CD4-positive, alpha-beta T cell (primary cell): ENCODE results near the gene NGDN. TPM values are rescaled to one million over a fixed set of nuclear protein-coding genes. Genes with fewer than 3 reads are reported as not detected.

ENCODE experiments used
- ATAC-seq: fragments of 200-7000 bp; cut with Tn5 transposase; one replicate; pipeline ENCODE4 v1.10.0; 2022; ENCODE audit warnings: mild to moderate bottlenecking; ENCODE audit not compliant: poor library complexity
- CTCF ChIA-PET: fragments of 350-600 bp; sonication (Branson Sonifier 250); formaldehyde crosslinking; loops from one replicate; lab custom pipeline; 2021; ENCODE audit warnings: antibody characterized with exemption, inconsistent platforms; lab: Charles Lee
- POLR2A ChIA-PET: fragments of 350-600 bp; sonication (Branson Sonifier 250); formaldehyde crosslinking; loops from one replicate; lab custom pipeline; 2021; ENCODE audit warnings: antibody characterized with exemption, inconsistent platforms; lab: Charles Lee
- DNase-seq, 14 experiments: peaks; one replicate each; pipeline ENCODE4 v3.0.0-alpha.2; 2013 to 2020; ENCODE audit warnings: mixed read lengths in 2 of 14
- H3K27ac ChIP-seq, 2 donors: one replicate each; pipeline versions ENCODE4 v1.5.1 to v1.7.0; 2013; ENCODE audit warnings: low read length in 2 of 2, low read depth in 1 of 2, mild to moderate bottlenecking in 1 of 2
- H3K27me3 ChIP-seq, 2 experiments: 1 replicate in 1 of 2; 2 replicates in 1 of 2; pipeline versions ENCODE4 v1.6.1 to v1.7.0; 2013; ENCODE audit warnings: low read length in 2 of 2, control low read depth in 1 of 2, mild to moderate bottlenecking in 1 of 2, moderate library complexity in 1 of 2; ENCODE audit not compliant: insufficient read depth in 2 of 2, control insufficient read depth in 1 of 2
- H3K36me3 ChIP-seq: one replicate; pipeline ENCODE4 v1.6.1; 2013; ENCODE audit warnings: low read length, control low read depth; ENCODE audit not compliant: insufficient read depth
- H3K4me1 ChIP-seq: one replicate; pipeline ENCODE4 v1.6.1; 2013; ENCODE audit warnings: low read length, control low read depth; ENCODE audit not compliant: insufficient read depth
- H3K4me3 ChIP-seq: one replicate; pipeline ENCODE4 v1.5.1; 2013; ENCODE audit warnings: mild to moderate bottlenecking, low read length, moderate library complexity
- H3K9me3 ChIP-seq, 2 experiments: 1 replicate in 1 of 2; 2 replicates in 1 of 2; pipeline versions ENCODE4 v1.6.1 to v1.7.0; 2013; ENCODE audit warnings: low read length in 2 of 2, mild to moderate bottlenecking in 2 of 2, control low read depth in 1 of 2, moderate library complexity in 1 of 2; ENCODE audit not compliant: control insufficient read depth in 1 of 2, insufficient read depth in 1 of 2
- H3K27ac Mint-ChIP-seq: one replicate; pipeline ENCODE4 v1.8.0; 2020; ENCODE audit warnings: mixed read lengths
- H3K27me3 Mint-ChIP-seq: one replicate; pipeline ENCODE4 v1.8.0; 2021; ENCODE audit warnings: mixed read lengths
- H3K36me3 Mint-ChIP-seq: one replicate; pipeline ENCODE4 v1.8.0; 2021; ENCODE audit warnings: low read depth, mixed read lengths
- H3K4me1 Mint-ChIP-seq: one replicate; pipeline ENCODE4 v1.8.0; 2021; ENCODE audit warnings: low read depth, mixed read lengths
- H3K4me3 Mint-ChIP-seq: one replicate; pipeline ENCODE4 v1.8.0; 2020; ENCODE audit warnings: mild to moderate bottlenecking, mixed read lengths
- H3K9me3 Mint-ChIP-seq: one replicate; pipeline ENCODE4 v1.8.0; 2020; ENCODE audit warnings: mixed read lengths
- CTCF ChIP-seq: fragments of 200-600 bp; IDR thresholded peaks from one replicate; pipeline ENCODE4 v1.8.0; 2022; ENCODE audit warnings: antibody characterized with exemption, mild to moderate bottlenecking
- intact Hi-C, 2 experiments: fragments of 100-400 bp; cut with DNase I in 1 of 2; cut with micrococcal nuclease in 1 of 2; formaldehyde crosslinking; loops; one replicate each; pipeline versions ENCODE4 v1.15.1 to v1.9.0; 2023 to 2025; cut with DNase I, micrococcal nuclease
- total RNA-seq, 174 experiments: library from RNA in 2 of 174; stranded (reverse) in 2 of 174; gene quantifications; one replicate each; pipeline ENCODE4 v1.2.3 and lab custom pipeline; 2021 to 2026

NGDN gene
- total RNA-seq, 2 experiments from 2014 or later: 146 to 149 TPM

DNA sequence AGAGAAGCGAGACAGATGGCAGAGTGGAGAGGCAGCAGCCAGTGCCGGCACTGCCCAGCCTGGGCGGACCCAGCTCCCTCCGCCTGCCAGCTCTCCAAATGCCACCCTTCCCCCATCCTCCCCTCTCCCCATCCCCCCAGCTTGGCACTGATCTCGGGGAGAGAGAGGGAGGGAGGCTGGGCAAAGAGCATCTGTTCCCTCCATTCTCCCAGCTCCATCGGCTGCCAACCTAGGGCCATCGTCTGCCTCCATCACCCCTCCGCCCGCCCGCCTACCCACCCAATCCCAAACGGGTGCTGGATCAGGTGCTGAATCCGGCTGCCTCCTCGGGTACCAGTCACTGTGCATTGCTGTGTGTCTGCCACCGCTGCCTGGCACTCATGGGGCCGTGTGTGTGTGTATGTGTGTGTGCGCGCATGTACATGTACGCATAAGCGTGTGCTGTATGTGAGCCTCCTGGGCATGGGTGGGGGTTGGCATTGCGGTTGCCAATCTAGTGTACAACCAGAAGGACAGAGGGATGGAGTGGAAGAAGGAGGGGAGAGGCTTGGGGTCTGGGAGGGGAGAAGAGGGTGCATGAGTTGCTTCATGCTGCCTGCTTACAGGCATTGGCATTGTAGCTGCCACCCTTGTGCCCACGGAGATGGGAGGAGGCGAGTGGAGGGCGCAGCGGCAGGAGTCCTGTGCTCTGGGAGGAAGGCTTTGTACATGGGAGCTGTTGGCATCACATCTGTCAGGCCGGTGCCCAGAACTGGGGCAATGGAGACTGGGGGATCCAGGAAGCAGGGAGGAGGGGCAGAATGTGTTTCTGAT lies 43.7 kb downstream of the NGDN start:
- ATAC-seq: no peak
- Histone ChIP-seq H3K4me3 (no peak overlapping the region), H3K9me3 (no peaks in the 10 kb centered on the region), H3K27me3 (no peaks in the 10 kb centered on the region), H3K36me3 (no peaks in the 10 kb centered on the region), H3K4me1 (peaks cover 9% of the 10 kb centered on the region), H3K27ac (no peak overlapping the region)
- CTCF ChIA-PET: no interaction called here
- intact Hi-C loops: no loop called here
- Mint-ChIP-seq H3K27ac (no peak overlapping the region), H3K4me3 (no peak overlapping the region), H3K4me1 (peaks cover 21% of the 10 kb centered on the region), H3K27me3 (no peaks in the 10 kb centered on the region), H3K36me3 (no peaks in the 10 kb centered on the region), H3K9me3 (no peaks in the 10 kb centered on the region)
- POLR2A ChIA-PET: no interaction called here
- no peak for DNase-seq
- TF ChIP-seq CTCF: no peak

DNA sequence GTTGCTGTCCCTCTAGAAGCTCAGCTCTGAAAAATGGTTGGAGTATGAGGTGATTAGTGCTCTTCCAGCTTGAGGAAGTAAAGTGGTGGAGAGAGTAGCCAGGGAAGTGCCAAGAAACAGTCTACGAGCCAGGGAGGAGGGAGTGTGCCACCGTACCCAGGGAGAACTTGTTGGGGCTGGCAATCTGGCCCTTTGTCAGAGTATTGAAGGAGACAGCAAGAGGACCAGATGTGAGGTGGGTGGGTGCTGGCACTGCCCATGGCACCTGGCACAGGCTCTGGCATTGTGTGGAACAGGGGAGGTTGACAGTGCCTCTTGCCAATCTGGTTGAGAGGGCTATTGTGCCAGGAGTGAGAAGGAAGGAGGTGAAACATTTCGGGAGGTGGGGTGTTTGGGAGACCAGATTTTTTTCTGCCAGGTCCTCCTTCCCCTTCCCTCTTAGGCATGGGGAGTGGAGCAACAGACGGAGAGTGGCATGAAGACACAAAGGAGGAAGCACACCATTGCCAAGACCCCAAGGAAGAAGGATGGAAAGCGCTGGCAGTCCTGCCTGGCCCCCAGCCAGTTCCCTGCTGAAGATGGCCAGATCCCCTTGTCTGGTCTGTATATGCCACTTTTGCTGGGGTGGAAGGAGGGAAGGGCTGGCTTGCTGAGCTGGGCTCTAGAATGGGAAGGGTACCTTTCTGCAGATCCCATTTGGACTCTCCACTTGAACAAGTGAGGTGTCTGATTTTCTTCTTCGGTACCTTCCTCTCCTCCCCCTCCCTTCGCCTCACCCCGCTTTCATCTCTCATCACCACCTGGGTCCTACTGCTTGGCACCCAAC lies 44.5 kb downstream of the NGDN start:
- intact Hi-C loops: no loop called here

DNA sequence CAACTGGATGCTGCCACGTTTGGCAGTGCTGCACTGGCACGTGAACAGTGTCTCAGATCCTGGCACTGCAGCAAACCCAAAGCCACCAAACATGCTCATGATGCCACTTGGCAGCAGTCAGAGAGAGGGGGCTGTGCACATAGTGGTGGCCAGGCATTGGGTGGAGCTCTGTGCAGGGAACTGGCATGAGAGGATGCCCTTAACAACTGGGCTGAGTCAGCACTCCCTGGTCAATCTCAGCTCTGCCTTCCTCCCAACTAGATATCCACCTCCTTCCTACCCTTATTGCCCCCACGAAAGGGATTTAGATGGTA lies 45.1 kb downstream of the NGDN start:
- H3K4me1 ChIP-seq: peaks cover 9% of the 10 kb centered on the region
- H3K36me3 Mint-ChIP-seq: no peaks in the 10 kb centered on the region
- intact Hi-C loops: no loop called here
- ChIA-PET POLR2A (no interaction called here), CTCF (no interaction called here)
- H3K27ac ChIP-seq: no peak overlapping the region
- H3K4me3 Mint-ChIP-seq: no peak overlapping the region
- no peak for DNase-seq
- H3K36me3 ChIP-seq: no peaks in the 10 kb centered on the region
- no peaks in the 10 kb centered on the region for H3K9me3 ChIP-seq
- H3K4me3 ChIP-seq: no peak overlapping the region
- no peak for TF ChIP-seq CTCF
- no peaks in the 10 kb centered on the region for H3K9me3 Mint-ChIP-seq
- no peaks in the 10 kb centered on the region for H3K27me3 ChIP-seq
- H3K27ac Mint-ChIP-seq: no peak overlapping the region
- peaks cover 21% of the 10 kb centered on the region for H3K4me1 Mint-ChIP-seq
- H3K27me3 Mint-ChIP-seq: no peaks in the 10 kb centered on the region
- ATAC-seq: no peak

More for the DNA sequence above, 44.5 kb downstream of the NGDN start:
- Mint-ChIP-seq H3K27me3 (no peaks in the 10 kb centered on the region), H3K27ac (no peak overlapping the region), H3K4me1 (peaks cover 21% of the 10 kb centered on the region), H3K4me3 (no peak overlapping the region), H3K36me3 (no peaks in the 10 kb centered on the region), H3K9me3 (no peaks in the 10 kb centered on the region)
- ATAC-seq: no peak
- H3K27me3 ChIP-seq: no peaks in the 10 kb centered on the region
- no peaks in the 10 kb centered on the region for H3K36me3 ChIP-seq
- CTCF ChIA-PET: no interaction called here
- TF ChIP-seq CTCF: no peak
- no peak for DNase-seq
- H3K4me1 ChIP-seq: peaks cover 9% of the 10 kb centered on the region
- no peak overlapping the region for H3K4me3 ChIP-seq
- no peak overlapping the region for H3K27ac ChIP-seq
- no peaks in the 10 kb centered on the region for H3K9me3 ChIP-seq
- POLR2A ChIA-PET: no interaction called here
